Smooth muscle cell (in vitro differentiated cells): ENCODE data around the gene MRM2. TPM values are rescaled to one million over a fixed set of nuclear protein-coding genes. Genes with fewer than 3 reads are reported as not detected.

Experiments
- DNase-seq: peaks from one replicate; lab custom pipeline; 2025; ENCODE audit not compliant: unreplicated experiment; lab: John Stamatoyannopoulos, UW
- H2AFZ ChIP-seq: fragments of 200-600 bp; sonication (generic); 2 replicates; pipeline ENCODE4 v1.6.0; 2016; ENCODE audit warnings: antibody characterized with exemption, low read depth, mild to moderate bottlenecking
- H3F3A ChIP-seq: fragments of 200-600 bp; sonication (generic); 2 replicates; pipeline ENCODE4 v1.6.0; 2017; ENCODE audit warnings: antibody characterized with exemption, low read depth
- H3K27ac ChIP-seq: fragments of 200-600 bp; sonication (generic); 2 replicates; pipeline ENCODE4 v1.5.1; 2016; ENCODE audit warnings: low read depth, mild to moderate bottlenecking
- H3K27me3 ChIP-seq: fragments of 200-600 bp; sonication (generic); 2 replicates; pipeline ENCODE4 v1.6.1; 2016; ENCODE audit warnings: low read depth, mild to moderate bottlenecking
- H3K36me3 ChIP-seq: fragments of 200-600 bp; sonication (generic); 2 replicates; pipeline ENCODE4 v1.5.1; 2016; ENCODE audit warnings: low read depth
- H3K4me1 ChIP-seq: fragments of 200-600 bp; sonication (generic); 2 replicates; pipeline ENCODE4 v1.5.1; 2016; ENCODE audit warnings: low read depth
- H3K4me2 ChIP-seq: fragments of 200-600 bp; sonication (generic); 2 replicates; pipeline ENCODE4 v1.6.0; 2016; ENCODE audit warnings: mild to moderate bottlenecking
- H3K4me3 ChIP-seq: fragments of 200-600 bp; sonication (generic); 2 replicates; pipeline ENCODE4 v1.5.1; 2016; ENCODE audit warnings: mild to moderate bottlenecking
- H3K79me2 ChIP-seq: fragments of 200-600 bp; sonication (generic); 2 replicates; pipeline ENCODE4 v1.6.0; 2016; ENCODE audit warnings: low read depth, mild to moderate bottlenecking
- H3K9ac ChIP-seq: fragments of 200-600 bp; sonication (generic); 2 replicates; pipeline ENCODE4 v1.6.0; 2016; ENCODE audit warnings: low read depth
- H3K9me3 ChIP-seq: fragments of 200-600 bp; sonication (generic); replicated peaks from 2 replicates; pipeline ENCODE4 v1.5.1; 2016; ENCODE audit warnings: low read depth
- H4K20me1 ChIP-seq: fragments of 200-600 bp; sonication (generic); 2 replicates; pipeline ENCODE4 v1.6.0; 2016; ENCODE audit warnings: low read depth
- WGBS: methylation state at CpG from one replicate; pipeline ENCODE4 v1.1.7; 2016; ENCODE audit warnings: low lambda C conversion rate; 5-methylcytosine and 5-hydroxymethylcytosine counted together
- polyA plus RNA-seq: library from polyadenylated mRNA; unstranded; fragments of >200 nt; fragmentation: Nextera tagmentation; extraction: Ambion mirVana; gene quantifications from 2 replicates; pipeline ENCODE4 v1.2.1, GENCODE V29; 2016
- total RNA-seq: library from RNA; depleted of rRNA; stranded (reverse); fragments of >200 nt; gene quantifications from 2 replicates; pipeline ENCODE4 v1.2.3, GENCODE V29; 2014
- TF ChIP-seq, protein P1 (sequence below): fragments of 200-600 bp; sonication (generic); IDR thresholded peaks from 2 replicates; pipeline ENCODE4 v1.5.1; 2017; ENCODE audit warnings: borderline replicate concordance, mild to moderate bottlenecking, antibody characterized with exemption; ENCODE audit not compliant: insufficient read depth, poor library complexity, severe bottlenecking

Gene MRM2
- total and polyA plus RNA-seq, 2 experiments from 2014 or later = 17.1 to 30.8 TPM

DNA sequence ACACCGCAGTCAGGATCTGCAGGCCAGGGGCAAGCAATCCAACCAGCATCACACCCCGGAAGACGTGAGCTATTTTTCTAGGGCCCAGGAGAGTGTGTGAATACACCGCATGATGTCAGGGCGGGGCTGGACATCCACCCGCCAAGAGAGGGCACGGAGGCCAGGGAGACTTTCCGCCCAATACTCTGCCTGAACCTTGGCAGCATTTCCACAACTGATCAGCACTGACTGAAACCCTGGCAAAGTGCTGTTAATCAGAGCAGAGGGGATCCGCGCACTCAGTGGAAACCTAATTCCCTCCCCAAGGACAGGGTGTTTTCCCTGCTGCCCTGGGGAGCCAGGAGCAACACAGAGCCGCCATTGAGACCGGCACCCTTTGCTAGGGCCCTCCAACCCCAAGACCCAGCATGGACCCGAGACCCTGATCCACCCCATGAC, 17.5 kb downstream of the MRM2 start:
- DNase-seq = no peak
- TF ChIP-seq, protein P1, sequence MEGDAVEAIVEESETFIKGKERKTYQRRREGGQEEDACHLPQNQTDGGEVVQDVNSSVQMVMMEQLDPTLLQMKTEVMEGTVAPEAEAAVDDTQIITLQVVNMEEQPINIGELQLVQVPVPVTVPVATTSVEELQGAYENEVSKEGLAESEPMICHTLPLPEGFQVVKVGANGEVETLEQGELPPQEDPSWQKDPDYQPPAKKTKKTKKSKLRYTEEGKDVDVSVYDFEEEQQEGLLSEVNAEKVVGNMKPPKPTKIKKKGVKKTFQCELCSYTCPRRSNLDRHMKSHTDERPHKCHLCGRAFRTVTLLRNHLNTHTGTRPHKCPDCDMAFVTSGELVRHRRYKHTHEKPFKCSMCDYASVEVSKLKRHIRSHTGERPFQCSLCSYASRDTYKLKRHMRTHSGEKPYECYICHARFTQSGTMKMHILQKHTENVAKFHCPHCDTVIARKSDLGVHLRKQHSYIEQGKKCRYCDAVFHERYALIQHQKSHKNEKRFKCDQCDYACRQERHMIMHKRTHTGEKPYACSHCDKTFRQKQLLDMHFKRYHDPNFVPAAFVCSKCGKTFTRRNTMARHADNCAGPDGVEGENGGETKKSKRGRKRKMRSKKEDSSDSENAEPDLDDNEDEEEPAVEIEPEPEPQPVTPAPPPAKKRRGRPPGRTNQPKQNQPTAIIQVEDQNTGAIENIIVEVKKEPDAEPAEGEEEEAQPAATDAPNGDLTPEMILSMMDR = no peak
- H3K4me1 ChIP-seq = no peaks in the 10 kb centered on the region
- H3K4me2 ChIP-seq = no peak overlapping the region
- H3K27me3 ChIP-seq = no peaks in the 10 kb centered on the region
- no peak overlapping the region for H3K9ac ChIP-seq
- peaks cover 10% of the 10 kb centered on the region for H3K79me2 ChIP-seq
- H2AFZ ChIP-seq = no peak overlapping the region
- H3K27ac ChIP-seq = no peak overlapping the region
- H3F3A ChIP-seq = no peaks in the 10 kb centered on the region
- H3K4me3 ChIP-seq = no peak overlapping the region
- no peaks in the 10 kb centered on the region for H3K9me3 ChIP-seq
- peaks cover 25% of the 10 kb centered on the region for H4K20me1 ChIP-seq
- no peaks in the 10 kb centered on the region for H3K36me3 ChIP-seq
- 94% methylated on average over 13 of the region's 13 CpGs for WGBS

DNA sequence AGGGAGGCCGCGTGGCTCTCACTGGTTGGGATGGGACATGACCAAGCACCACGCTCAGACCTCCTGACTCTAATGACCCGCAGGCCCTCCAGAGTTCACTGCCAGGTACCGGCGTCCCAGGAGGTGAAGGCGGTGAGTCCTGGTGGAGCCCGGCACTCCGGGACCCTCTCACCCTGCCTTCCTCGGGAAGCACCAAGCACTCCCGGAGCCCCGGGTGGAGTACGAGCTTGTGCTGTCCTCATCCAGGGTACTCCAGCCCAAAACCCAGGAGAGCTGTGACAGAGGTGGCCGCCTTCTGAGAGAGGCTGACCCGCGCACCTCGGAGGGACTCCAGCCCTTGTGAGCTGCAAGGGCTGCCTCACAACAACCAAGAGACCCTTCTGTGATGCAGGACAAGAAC, 18.7 kb downstream of the MRM2 start:
- no peaks in the 10 kb centered on the region for H3K36me3 ChIP-seq
- WGBS = 95% methylated on average over 17 of the region's 17 CpGs

DNA sequence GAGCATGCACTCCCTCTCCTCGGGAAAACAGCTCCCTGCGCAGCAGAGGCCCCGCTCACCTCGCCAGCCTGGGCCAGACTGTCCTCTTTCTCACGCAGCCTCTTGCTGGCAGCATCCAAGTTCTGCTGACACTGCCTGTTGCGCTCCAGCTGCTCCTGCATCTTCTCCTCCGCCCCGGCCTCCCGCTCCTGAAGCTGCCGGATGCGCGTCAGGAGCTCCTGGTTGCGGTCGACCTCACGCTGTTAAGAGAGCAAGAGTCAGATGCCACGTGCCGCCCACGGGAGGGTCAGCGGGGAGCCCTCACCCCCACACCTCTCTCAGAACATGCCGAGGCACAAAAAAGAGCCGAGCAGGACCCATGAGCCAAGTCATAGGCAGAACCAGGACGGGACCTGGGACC, 19.5 kb downstream of the MRM2 start:
- Histone ChIP-seq H3K4me1 (no peaks in the 10 kb centered on the region), H3K4me2 (no peak overlapping the region), H3F3A (no peaks in the 10 kb centered on the region), H3K27ac (no peak overlapping the region), H3K9ac (no peak overlapping the region), H3K36me3 (no peaks in the 10 kb centered on the region), H3K27me3 (no peaks in the 10 kb centered on the region), H2AFZ (no peak overlapping the region), H3K79me2 (no peaks in the 10 kb centered on the region), H3K9me3 (no peaks in the 10 kb centered on the region), H3K4me3 (no peak overlapping the region), H4K20me1 (peaks cover 25% of the 10 kb centered on the region)
- TF ChIP-seq, protein P1 = no peak
- no peak for DNase-seq
- WGBS = 97% methylated on average over 22 of the region's 22 CpGs

More for the DNA sequence above, 18.7 kb downstream of the MRM2 start:
- no peak overlapping the region for H2AFZ ChIP-seq
- H3K9me3 ChIP-seq = no peaks in the 10 kb centered on the region
- H3K27me3 ChIP-seq = no peaks in the 10 kb centered on the region
- TF ChIP-seq, protein P1 = no peak
- H3K4me1 ChIP-seq = no peaks in the 10 kb centered on the region
- no peak overlapping the region for H3K4me2 ChIP-seq
- no peak overlapping the region for H3K4me3 ChIP-seq
- peaks cover 25% of the 10 kb centered on the region for H4K20me1 ChIP-seq
- H3K9ac ChIP-seq = no peak overlapping the region
- peaks cover under 1% of the 10 kb centered on the region for H3K79me2 ChIP-seq
- no peak for DNase-seq
- H3K27ac ChIP-seq = no peak overlapping the region
- no peaks in the 10 kb centered on the region for H3F3A ChIP-seq

DNA sequence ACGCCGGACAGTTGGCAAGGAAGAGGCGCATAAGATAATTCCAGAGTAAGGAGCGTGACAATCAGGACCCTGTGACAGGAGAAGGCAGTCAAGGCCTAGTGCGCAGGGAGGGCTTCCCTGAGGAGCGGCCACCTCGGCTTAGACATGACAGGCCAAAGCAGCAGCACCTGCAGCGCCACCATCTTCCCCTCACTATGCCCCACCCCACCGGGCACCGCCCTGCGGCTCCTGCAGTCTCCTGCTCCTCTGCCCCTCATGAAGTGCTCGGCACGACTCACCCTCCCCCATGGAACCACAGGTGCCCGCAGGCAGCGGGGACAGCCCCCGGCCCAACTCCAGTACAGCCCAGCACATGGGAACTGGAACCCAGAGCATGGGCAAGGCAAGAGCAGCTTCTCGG, 21.1 kb downstream of the MRM2 start:
- WGBS = 97% methylated on average over 16 of the region's 17 CpGs
- TF ChIP-seq, protein P1 = no peak
- H4K20me1 ChIP-seq = peaks cover 21% of the 10 kb centered on the region

More for the DNA sequence above, 21.1 kb downstream of the MRM2 start:
- DNase-seq = no peak
- Histone ChIP-seq H3K79me2 (no peaks in the 10 kb centered on the region), H3K4me1 (no peaks in the 10 kb centered on the region), H2AFZ (no peak overlapping the region), H3K36me3 (no peaks in the 10 kb centered on the region), H3K27ac (no peak overlapping the region), H3K9me3 (no peaks in the 10 kb centered on the region), H3K27me3 (no peaks in the 10 kb centered on the region), H3K4me2 (no peak overlapping the region), H3K4me3 (no peak overlapping the region), H3K9ac (no peak overlapping the region), H3F3A (no peaks in the 10 kb centered on the region)
